A673 (cell line): ENCODE measurements around the gene ILRUN. TPM values are rescaled to one million over a fixed set of nuclear protein-coding genes. Genes with fewer than 3 reads are reported as not detected.
"Not testable (repeated sequence)": the region's sequence is repeated elsewhere in the genome, so short reads cannot be mapped to it uniquely, and the experiment has no call there.

Source experiments
- BruUV-seq: library from RNA; stranded (reverse); fragments of 400-500 nt; replicated peaks from 2 replicates; lab custom pipeline; 2021; lab: Mats Ljungman, UMichigan
- CTCF ChIA-PET: fragments of 300-600 bp; sonication (Branson Sonifier 250); formaldehyde crosslinking; loops from one replicate; lab custom pipeline; 2022; ENCODE audit warnings: antibody characterized with exemption; lab: Charles Lee
- POLR2A ChIA-PET: fragments of 300-600 bp; sonication (Branson Sonifier 250); formaldehyde crosslinking; loops from one replicate; lab custom pipeline; 2022; ENCODE audit warnings: antibody characterized with exemption; ENCODE audit not compliant: low non-redundant PET; lab: Charles Lee
- DNase-seq: peaks from one replicate; pipeline ENCODE4 v3.0.0-alpha.2; 2015; ENCODE audit warnings: low spot score
- H3K27ac ChIP-seq: fragments of 200-600 bp; sonication (generic); 2 replicates; pipeline ENCODE4 v1.5.1; 2016; ENCODE audit warnings: mixed run types, low read depth, mild to moderate bottlenecking, mixed read lengths, antibody characterized with exemption, low read length; ENCODE audit not compliant: poor library complexity, severe bottlenecking
- H3K27me3 ChIP-seq: fragments of 200-600 bp; sonication (generic); replicated peaks from 2 replicates; pipeline ENCODE4 v1.6.1; 2017; ENCODE audit warnings: mixed run types, low read depth, mild to moderate bottlenecking, mixed read lengths, antibody characterized with exemption, low read length; ENCODE audit not compliant: insufficient read depth, poor library complexity
- H3K36me3 ChIP-seq: fragments of 200-600 bp; sonication (generic); 2 replicates; pipeline ENCODE4 v1.6.1; 2016; ENCODE audit warnings: mixed run types, mild to moderate bottlenecking, mixed read lengths, antibody characterized with exemption, low read length; ENCODE audit not compliant: insufficient read depth, poor library complexity, severe bottlenecking
- H3K4me1 ChIP-seq: fragments of 200-600 bp; sonication (generic); 2 replicates; pipeline ENCODE4 v1.6.1; 2017; ENCODE audit warnings: mixed run types, mild to moderate bottlenecking, mixed read lengths, antibody characterized with exemption, low read length; ENCODE audit not compliant: insufficient read depth, poor library complexity, severe bottlenecking
- H3K4me3 ChIP-seq: fragments of 200-600 bp; sonication (generic); 2 replicates; pipeline ENCODE4 v1.5.1; 2016; ENCODE audit warnings: low read depth, mixed run types, mild to moderate bottlenecking, mixed read lengths, low read length; ENCODE audit not compliant: poor library complexity, severe bottlenecking
- H3K9me3 ChIP-seq: fragments of 200-600 bp; sonication (generic); 2 replicates; pipeline ENCODE4 v1.6.1; 2016; ENCODE audit warnings: mixed run types, low read depth, mild to moderate bottlenecking, mixed read lengths, antibody characterized with exemption, low read length; ENCODE audit not compliant: poor library complexity, severe bottlenecking
- CTCF ChIP-seq: fragments of 300-800, 200-600 bp; sonication (generic); conservative IDR thresholded peaks from 2 replicates; pipeline ENCODE4 v1.5.1; 2017; ENCODE audit warnings: low read depth, mild to moderate bottlenecking, antibody characterized with exemption, low read length, moderate library complexity, mixed read lengths
- EZH2 ChIP-seq: fragments of 200-600 bp; sonication (generic); IDR thresholded peaks from 2 replicates; pipeline ENCODE4 v1.6.1; 2017; ENCODE audit warnings: borderline replicate concordance, low read depth, mild to moderate bottlenecking, mixed read lengths, antibody characterized with exemption, low read length; ENCODE audit not compliant: poor library complexity, severe bottlenecking
- intact Hi-C: fragments of 100-400 bp; cut with micrococcal nuclease; formaldehyde crosslinking; loops from one replicate; pipeline ENCODE4 v1.10.0; 2022; ENCODE audit not compliant: unreplicated experiment
- total RNA-seq: library from RNA; stranded (reverse); gene quantifications from 2 replicates; pipeline ENCODE4 v1.2.3, GENCODE V29; 2021

Gene ILRUN
- total RNA-seq, 1 experiment from 2014 or later: 66.5 TPM

- DNase-seq: no peak
- ChIA-PET CTCF (no interaction called here), POLR2A (no interaction called here)
- Histone ChIP-seq H3K27ac (no peak overlapping the region), H3K9me3 (no peaks in the 10 kb centered on the region), H3K4me3 (no peak overlapping the region), H3K27me3 (no peaks in the 10 kb centered on the region), H3K4me1 (no peaks in the 10 kb centered on the region), H3K36me3 (no peaks in the 10 kb centered on the region)
- no TSS peak for BruUV-seq
- intact Hi-C loops: no loop called here
- no peak for TF ChIP-seq EZH2
- no peak for TF ChIP-seq CTCF
Observed at GRCh38 chr6:34718976-34719375, 22.4 kb upstream of the ILRUN start.

- ChIA-PET POLR2A (no interaction called here), CTCF (no interaction called here)
Observed at GRCh38 chr6:34717466-34717865, 20.9 kb upstream of the ILRUN start.

GRCh38 chr6:34714663-34715062 is 18.1 kb upstream of the ILRUN start:
- BruUV-seq: no TSS peak
- Histone ChIP-seq H3K27me3 (no peaks in the 10 kb centered on the region), H3K4me3 (no peak overlapping the region), H3K27ac (no peak overlapping the region), H3K9me3 (no peaks in the 10 kb centered on the region), H3K36me3 (no peaks in the 10 kb centered on the region), H3K4me1 (no peaks in the 10 kb centered on the region)
- ChIA-PET POLR2A (no interaction called here), CTCF (interaction anchor here (0.6 kb wide), 1 partner anchor 837 kb away, joined by 3 read pairs; no protein-coding TSS in a partner anchor)
- TF ChIP-seq EZH2 (no peak), CTCF (no peak)
- intact Hi-C loops: no loop called here
- no peak for DNase-seq

More at GRCh38 chr6:34717466-34717865, 20.9 kb upstream of the ILRUN start:
- BruUV-seq: no TSS peak
- no peaks in the 10 kb centered on the region for H3K9me3 ChIP-seq
- no peak for DNase-seq
- no peaks in the 10 kb centered on the region for H3K27me3 ChIP-seq
- no peak overlapping the region for H3K27ac ChIP-seq
- H3K4me1 ChIP-seq: no peaks in the 10 kb centered on the region
- H3K36me3 ChIP-seq: no peaks in the 10 kb centered on the region
- no peak overlapping the region for H3K4me3 ChIP-seq
- TF ChIP-seq CTCF (no peak), EZH2 (no peak)
- intact Hi-C loops: no loop called here

GRCh38 chr6:34712881-34713280 is 16.3 kb upstream of the ILRUN start:
- H3K36me3 ChIP-seq, H3K9me3 ChIP-seq, CTCF ChIA-PET, H3K4me1 ChIP-seq, POLR2A ChIA-PET, H3K4me3 ChIP-seq, DNase-seq, intact Hi-C loops, BruUV-seq, H3K27me3 ChIP-seq, H3K27ac ChIP-seq: not testable (repeated sequence)
